GM13977 (cell line): Measurements from ENCODE around the gene ZDHHC12.

Experiments used
- DNase-seq: peaks from one replicate; pipeline ENCODE4 v3.0.0; 2012; ENCODE audit warnings: low spot score
- in situ Hi-C: fragments of 300-500 bp; cut with MboI; formaldehyde crosslinking; loops from one replicate; pipeline ENCODE4 v1.12.0; 2022; ENCODE audit warnings: low sequenced_read_pairs, low pct_unique_long_range_greater_than_20kb, mixed read lengths, inconsistent platforms; ENCODE audit not compliant: unreplicated experiment
- TF ChIP-seq, protein P1 (sequence below): IDR thresholded peaks from 2 replicates; pipeline ENCODE4 v1.5.1; 2012; ENCODE audit warnings: mild to moderate bottlenecking, control low read depth; ENCODE audit not compliant: insufficient read depth; ENCODE audit errors: extremely low read depth, missing control alignments

The ZDHHC12 gene

DNA sequence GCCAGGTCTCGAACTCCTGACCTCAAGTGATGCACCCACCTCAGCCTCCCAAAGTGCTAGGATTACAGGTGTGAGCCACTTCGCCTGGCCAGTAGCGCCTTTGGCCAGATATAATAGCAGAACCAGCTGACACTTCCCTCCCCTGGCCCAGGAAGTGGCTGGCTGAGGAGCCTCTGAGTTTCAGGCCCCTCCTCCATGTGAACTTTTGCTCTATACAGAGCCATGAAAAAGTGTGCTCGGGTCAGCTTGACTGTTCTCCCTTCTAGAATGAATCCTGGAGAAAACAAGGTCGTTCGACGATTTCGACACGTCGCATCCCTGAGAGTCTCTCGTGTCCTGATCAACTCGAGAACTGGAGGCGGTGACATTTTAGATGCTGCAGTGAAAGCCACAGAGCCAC lies 8.6 kb upstream of the ZDHHC12 start:
- no peak for DNase-seq
- TF ChIP-seq, protein P1, sequence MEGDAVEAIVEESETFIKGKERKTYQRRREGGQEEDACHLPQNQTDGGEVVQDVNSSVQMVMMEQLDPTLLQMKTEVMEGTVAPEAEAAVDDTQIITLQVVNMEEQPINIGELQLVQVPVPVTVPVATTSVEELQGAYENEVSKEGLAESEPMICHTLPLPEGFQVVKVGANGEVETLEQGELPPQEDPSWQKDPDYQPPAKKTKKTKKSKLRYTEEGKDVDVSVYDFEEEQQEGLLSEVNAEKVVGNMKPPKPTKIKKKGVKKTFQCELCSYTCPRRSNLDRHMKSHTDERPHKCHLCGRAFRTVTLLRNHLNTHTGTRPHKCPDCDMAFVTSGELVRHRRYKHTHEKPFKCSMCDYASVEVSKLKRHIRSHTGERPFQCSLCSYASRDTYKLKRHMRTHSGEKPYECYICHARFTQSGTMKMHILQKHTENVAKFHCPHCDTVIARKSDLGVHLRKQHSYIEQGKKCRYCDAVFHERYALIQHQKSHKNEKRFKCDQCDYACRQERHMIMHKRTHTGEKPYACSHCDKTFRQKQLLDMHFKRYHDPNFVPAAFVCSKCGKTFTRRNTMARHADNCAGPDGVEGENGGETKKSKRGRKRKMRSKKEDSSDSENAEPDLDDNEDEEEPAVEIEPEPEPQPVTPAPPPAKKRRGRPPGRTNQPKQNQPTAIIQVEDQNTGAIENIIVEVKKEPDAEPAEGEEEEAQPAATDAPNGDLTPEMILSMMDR = no peak
- in situ Hi-C loops = no loop called here

DNA sequence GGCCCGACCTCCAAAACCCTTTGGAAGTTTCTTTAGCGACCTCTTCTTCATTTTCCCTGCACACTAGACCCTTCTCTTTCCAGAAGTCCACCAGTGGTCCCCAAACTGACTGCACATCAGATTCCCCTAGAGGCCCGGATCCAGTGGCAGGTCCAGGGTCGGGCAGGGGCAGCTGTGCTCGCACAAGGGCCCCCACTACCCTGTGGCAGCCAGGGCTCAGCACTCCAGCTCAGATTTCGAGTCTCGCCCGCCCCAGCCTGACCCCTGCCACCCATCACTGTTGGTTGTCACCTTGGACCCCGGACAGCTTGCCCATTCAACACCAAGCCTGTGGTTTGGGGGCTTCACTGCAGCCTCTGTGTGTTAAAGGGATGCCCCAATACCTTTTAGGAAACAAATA lies 7.8 kb upstream of the ZDHHC12 start:
- TF ChIP-seq, protein P1 = no peak
- in situ Hi-C loops = no loop called here
- no peak for DNase-seq

DNA sequence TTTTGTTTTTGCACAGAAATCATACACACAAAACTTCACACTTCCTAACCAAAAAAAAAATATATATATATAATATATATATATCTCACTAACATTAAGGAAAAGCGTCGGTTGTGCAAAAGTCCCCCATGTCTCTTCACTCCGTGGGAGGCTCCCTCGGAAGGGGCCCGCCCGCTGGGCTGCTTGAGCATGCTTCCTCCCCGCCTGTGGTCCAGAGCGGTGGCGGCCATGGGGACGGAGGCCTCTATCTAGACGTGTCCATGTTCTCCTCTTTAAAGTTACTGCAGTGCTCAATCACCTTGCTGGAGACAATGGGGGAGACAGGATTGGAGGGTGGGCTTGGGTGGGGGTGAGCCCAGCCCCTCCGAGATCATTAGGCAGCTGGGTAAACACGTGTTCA lies 7.2 kb upstream of the ZDHHC12 start:
- DNase-seq = no peak
- in situ Hi-C loops = no loop called here

DNA sequence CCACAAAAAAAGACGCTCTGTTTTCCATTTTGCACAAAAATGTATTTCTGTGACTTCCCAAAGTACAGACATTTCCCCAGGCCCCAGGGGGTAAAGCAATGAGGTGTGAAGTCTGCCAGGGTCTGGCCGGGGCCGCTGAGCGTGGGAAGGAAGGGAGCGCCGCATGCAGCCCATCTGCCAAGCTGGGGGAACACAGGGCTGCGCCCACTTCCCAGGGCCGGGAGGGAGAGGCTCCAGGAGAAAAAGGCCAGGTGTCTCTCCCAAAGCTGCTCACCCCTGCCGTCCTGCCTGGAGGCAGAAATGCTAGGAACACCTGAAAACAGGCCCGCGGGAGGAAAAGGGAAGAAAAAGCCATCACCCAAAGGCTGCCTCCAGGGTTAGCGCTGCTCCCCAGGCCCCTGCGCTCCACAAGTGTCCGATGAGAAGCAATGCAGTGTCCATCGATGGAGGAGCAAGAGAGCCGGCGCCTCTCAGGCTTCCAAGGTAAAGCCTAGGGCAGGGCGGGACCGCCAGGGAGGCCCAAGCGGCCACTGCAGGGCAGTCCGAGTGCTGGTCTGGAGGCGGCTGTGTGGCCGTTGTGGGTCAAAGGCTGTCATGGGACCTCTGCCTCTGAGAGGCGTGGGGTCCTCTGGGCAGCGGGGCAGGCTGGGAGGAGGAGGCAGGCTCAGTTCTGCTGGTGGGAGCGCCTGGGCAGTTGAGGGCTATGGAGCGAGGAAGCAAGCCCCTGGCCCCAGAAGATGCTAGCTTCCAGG lies 6.0 kb upstream of the ZDHHC12 start:
- no peak for DNase-seq
- TF ChIP-seq, protein P1 = no peak
- in situ Hi-C loops = no loop called here

More for the DNA sequence above, 7.2 kb upstream of the ZDHHC12 start:
- TF ChIP-seq, protein P1 = no peak

DNA sequence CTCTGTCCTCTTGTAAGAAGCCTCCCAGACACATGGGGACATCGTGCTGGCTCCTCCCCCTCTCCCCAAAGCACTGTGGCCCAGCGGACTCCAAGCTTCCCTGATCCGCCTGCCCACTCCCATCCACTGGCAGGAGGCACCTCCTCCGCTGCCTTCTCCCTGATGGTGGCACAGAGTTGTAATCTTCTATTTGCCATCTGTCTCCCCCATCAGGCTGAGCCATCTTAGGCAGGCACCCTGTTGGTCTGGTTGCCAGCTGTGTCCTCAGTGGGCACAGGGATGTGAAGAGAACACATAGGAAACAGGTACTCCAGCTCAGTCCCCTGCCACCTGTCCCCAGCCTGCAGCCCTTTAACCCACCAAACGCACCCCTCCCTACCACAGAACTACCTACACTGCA lies 5.4 kb upstream of the ZDHHC12 start:
- TF ChIP-seq, protein P1 = no peak
- DNase-seq = no peak
- in situ Hi-C loops = no loop called here

DNA sequence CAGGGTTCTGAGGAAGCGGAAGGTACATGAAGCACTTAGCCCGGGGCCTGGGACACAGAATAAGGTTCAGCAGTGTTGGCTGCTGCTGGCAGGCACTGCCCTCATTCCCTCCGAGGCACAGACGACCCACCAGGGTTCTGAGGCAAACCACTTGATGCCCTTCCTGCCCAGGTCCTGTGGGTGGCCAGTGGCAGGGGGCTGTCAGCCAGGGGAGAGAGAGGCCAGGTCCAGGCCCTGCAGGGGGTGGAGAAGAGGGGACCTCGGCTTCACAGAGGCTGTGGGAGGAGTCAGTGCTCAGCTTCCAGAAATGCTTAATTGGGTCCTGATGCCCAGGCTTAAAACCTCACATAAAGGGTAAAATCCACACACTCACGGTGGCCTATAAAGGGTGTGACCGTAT lies 4.4 kb upstream of the ZDHHC12 start:
- TF ChIP-seq, protein P1 = no peak
- in situ Hi-C loops = no loop called here
- DNase-seq = no peak
